CD4-positive, alpha-beta T cell (primary cell): ENCODE measurements around the gene ZNF718. TPM values are rescaled to one million over a fixed set of nuclear protein-coding genes. Genes with fewer than 3 reads are reported as not detected.
"Not testable (repeated sequence)": the region's sequence is repeated elsewhere in the genome, so short reads cannot be mapped to it uniquely, and the experiment has no call there.

Source experiments
- ATAC-seq: fragments of 200-7000 bp; cut with Tn5 transposase; one replicate; pipeline ENCODE4 v1.10.0; 2022; ENCODE audit warnings: mild to moderate bottlenecking; ENCODE audit not compliant: poor library complexity
- CTCF ChIA-PET: fragments of 350-600 bp; sonication (Branson Sonifier 250); formaldehyde crosslinking; loops from one replicate; lab custom pipeline; 2021; ENCODE audit warnings: antibody characterized with exemption, inconsistent platforms; lab: Charles Lee
- POLR2A ChIA-PET: fragments of 350-600 bp; sonication (Branson Sonifier 250); formaldehyde crosslinking; loops from one replicate; lab custom pipeline; 2021; ENCODE audit warnings: antibody characterized with exemption, inconsistent platforms; lab: Charles Lee
- DNase-seq, 14 experiments: peaks; one replicate each; pipeline ENCODE4 v3.0.0-alpha.2; 2013 to 2020; ENCODE audit warnings: mixed read lengths in 2 of 14
- H3K27ac ChIP-seq, 2 donors: one replicate each; pipeline versions ENCODE4 v1.5.1 to v1.7.0; 2013; ENCODE audit warnings: low read length in 2 of 2, low read depth in 1 of 2, mild to moderate bottlenecking in 1 of 2
- H3K27me3 ChIP-seq, 2 experiments: 1 replicate in 1 of 2; 2 replicates in 1 of 2; pipeline versions ENCODE4 v1.6.1 to v1.7.0; 2013; ENCODE audit warnings: low read length in 2 of 2, control low read depth in 1 of 2, mild to moderate bottlenecking in 1 of 2, moderate library complexity in 1 of 2; ENCODE audit not compliant: insufficient read depth in 2 of 2, control insufficient read depth in 1 of 2
- H3K36me3 ChIP-seq: one replicate; pipeline ENCODE4 v1.6.1; 2013; ENCODE audit warnings: low read length, control low read depth; ENCODE audit not compliant: insufficient read depth
- H3K4me1 ChIP-seq: one replicate; pipeline ENCODE4 v1.6.1; 2013; ENCODE audit warnings: low read length, control low read depth; ENCODE audit not compliant: insufficient read depth
- H3K4me3 ChIP-seq: one replicate; pipeline ENCODE4 v1.5.1; 2013; ENCODE audit warnings: mild to moderate bottlenecking, low read length, moderate library complexity
- H3K9me3 ChIP-seq, 2 experiments: 1 replicate in 1 of 2; 2 replicates in 1 of 2; pipeline versions ENCODE4 v1.6.1 to v1.7.0; 2013; ENCODE audit warnings: low read length in 2 of 2, mild to moderate bottlenecking in 2 of 2, control low read depth in 1 of 2, moderate library complexity in 1 of 2; ENCODE audit not compliant: control insufficient read depth in 1 of 2, insufficient read depth in 1 of 2
- H3K27ac Mint-ChIP-seq: one replicate; pipeline ENCODE4 v1.8.0; 2020; ENCODE audit warnings: mixed read lengths
- H3K27me3 Mint-ChIP-seq: one replicate; pipeline ENCODE4 v1.8.0; 2021; ENCODE audit warnings: mixed read lengths
- H3K36me3 Mint-ChIP-seq: one replicate; pipeline ENCODE4 v1.8.0; 2021; ENCODE audit warnings: low read depth, mixed read lengths
- H3K4me1 Mint-ChIP-seq: one replicate; pipeline ENCODE4 v1.8.0; 2021; ENCODE audit warnings: low read depth, mixed read lengths
- H3K4me3 Mint-ChIP-seq: one replicate; pipeline ENCODE4 v1.8.0; 2020; ENCODE audit warnings: mild to moderate bottlenecking, mixed read lengths
- H3K9me3 Mint-ChIP-seq: one replicate; pipeline ENCODE4 v1.8.0; 2020; ENCODE audit warnings: mixed read lengths
- intact Hi-C, 2 experiments: fragments of 100-400 bp; cut with DNase I in 1 of 2; cut with micrococcal nuclease in 1 of 2; formaldehyde crosslinking; loops; one replicate each; pipeline versions ENCODE4 v1.15.1 to v1.9.0; 2023 to 2025; cut with DNase I, micrococcal nuclease
- total RNA-seq, 174 experiments: library from RNA in 2 of 174; stranded (reverse) in 2 of 174; gene quantifications; one replicate each; pipeline ENCODE4 v1.2.3 and lab custom pipeline; 2021 to 2026
- TF ChIP-seq, protein P1 (sequence below): fragments of 200-600 bp; IDR thresholded peaks from one replicate; pipeline ENCODE4 v1.8.0; 2022; ENCODE audit warnings: antibody characterized with exemption, mild to moderate bottlenecking

The ZNF718 gene
- total RNA-seq, 2 experiments from 2014 or later = 6.3 to 7.4 TPM

DNA sequence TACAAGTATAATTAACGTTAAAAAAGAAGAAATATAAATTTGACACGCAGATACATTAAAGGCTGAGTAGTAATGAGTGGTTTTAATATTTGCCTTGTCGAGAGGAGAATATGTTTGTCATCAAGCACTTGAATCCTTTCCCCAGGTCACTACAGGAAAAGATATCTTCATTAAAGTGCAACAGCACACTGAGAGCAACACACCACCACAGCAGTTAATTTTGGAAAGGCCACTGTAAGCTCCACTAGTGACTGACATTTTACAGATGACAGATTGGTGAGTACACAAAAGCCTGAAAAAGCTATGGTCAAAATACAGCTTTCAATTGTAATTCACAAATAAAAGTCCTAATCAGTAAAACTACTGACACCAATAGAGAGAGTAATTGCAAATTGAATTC, 76.6 kb downstream of the ZNF718 start:
- CTCF ChIA-PET = no interaction called here
- TF ChIP-seq, protein P1, sequence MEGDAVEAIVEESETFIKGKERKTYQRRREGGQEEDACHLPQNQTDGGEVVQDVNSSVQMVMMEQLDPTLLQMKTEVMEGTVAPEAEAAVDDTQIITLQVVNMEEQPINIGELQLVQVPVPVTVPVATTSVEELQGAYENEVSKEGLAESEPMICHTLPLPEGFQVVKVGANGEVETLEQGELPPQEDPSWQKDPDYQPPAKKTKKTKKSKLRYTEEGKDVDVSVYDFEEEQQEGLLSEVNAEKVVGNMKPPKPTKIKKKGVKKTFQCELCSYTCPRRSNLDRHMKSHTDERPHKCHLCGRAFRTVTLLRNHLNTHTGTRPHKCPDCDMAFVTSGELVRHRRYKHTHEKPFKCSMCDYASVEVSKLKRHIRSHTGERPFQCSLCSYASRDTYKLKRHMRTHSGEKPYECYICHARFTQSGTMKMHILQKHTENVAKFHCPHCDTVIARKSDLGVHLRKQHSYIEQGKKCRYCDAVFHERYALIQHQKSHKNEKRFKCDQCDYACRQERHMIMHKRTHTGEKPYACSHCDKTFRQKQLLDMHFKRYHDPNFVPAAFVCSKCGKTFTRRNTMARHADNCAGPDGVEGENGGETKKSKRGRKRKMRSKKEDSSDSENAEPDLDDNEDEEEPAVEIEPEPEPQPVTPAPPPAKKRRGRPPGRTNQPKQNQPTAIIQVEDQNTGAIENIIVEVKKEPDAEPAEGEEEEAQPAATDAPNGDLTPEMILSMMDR = no peak
- H3K27ac Mint-ChIP-seq = no peak overlapping the region
- ATAC-seq (no peak), DNase-seq (no peak)
- Histone ChIP-seq H3K4me3 (no peak overlapping the region), H3K9me3 (peaks cover 39 to 70% of the 10 kb centered on the region in 2 experiments), H3K27ac (no peak overlapping the region), H3K36me3 (no peaks in the 10 kb centered on the region), H3K4me1 (no peaks in the 10 kb centered on the region), H3K27me3 (no peaks in the 10 kb centered on the region)
- H3K4me3 Mint-ChIP-seq = no peak overlapping the region
- peaks cover 19% of the 10 kb centered on the region for H3K9me3 Mint-ChIP-seq
- H3K27me3 Mint-ChIP-seq = no peaks in the 10 kb centered on the region
- POLR2A ChIA-PET = no interaction called here
- H3K4me1 Mint-ChIP-seq = peaks cover under 1% of the 10 kb centered on the region
- intact Hi-C loops = no loop called here
- peaks cover 84% of the 10 kb centered on the region for H3K36me3 Mint-ChIP-seq

DNA sequence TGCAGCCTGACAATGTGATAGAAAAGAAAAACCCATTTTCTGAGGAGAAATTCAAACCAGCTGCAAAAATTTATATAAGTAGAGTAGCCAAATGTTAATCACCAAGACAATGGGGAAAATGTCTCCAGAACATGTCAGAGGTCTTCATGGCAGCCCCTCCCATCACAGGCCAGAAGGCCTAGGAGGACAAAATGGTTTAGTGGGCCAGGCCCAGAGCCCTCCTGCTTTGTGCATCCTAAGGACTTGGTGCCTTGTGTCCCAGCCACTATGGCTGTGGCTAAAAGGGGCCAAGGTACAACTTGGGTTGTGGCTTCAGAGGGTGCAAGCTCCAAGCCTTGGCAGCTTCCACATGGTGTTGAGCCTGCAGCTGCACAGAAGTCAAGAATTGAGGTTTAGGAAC, 78.5 kb downstream of the ZNF718 start:
- H3K27me3 Mint-ChIP-seq, intact Hi-C loops, ATAC-seq, CTCF ChIA-PET, H3K4me3 Mint-ChIP-seq, H3K27ac Mint-ChIP-seq, H3K27me3 ChIP-seq, POLR2A ChIA-PET, H3K27ac ChIP-seq, DNase-seq, H3K4me1 ChIP-seq, H3K36me3 ChIP-seq, H3K4me1 Mint-ChIP-seq, H3K4me3 ChIP-seq: not testable (repeated sequence)
- H3K36me3 Mint-ChIP-seq = peaks cover 82% of the 10 kb centered on the region
- H3K9me3 ChIP-seq = peaks cover 53 to 79% of the 10 kb centered on the region in 2 experiments
- peaks cover 22% of the 10 kb centered on the region for H3K9me3 Mint-ChIP-seq

DNA sequence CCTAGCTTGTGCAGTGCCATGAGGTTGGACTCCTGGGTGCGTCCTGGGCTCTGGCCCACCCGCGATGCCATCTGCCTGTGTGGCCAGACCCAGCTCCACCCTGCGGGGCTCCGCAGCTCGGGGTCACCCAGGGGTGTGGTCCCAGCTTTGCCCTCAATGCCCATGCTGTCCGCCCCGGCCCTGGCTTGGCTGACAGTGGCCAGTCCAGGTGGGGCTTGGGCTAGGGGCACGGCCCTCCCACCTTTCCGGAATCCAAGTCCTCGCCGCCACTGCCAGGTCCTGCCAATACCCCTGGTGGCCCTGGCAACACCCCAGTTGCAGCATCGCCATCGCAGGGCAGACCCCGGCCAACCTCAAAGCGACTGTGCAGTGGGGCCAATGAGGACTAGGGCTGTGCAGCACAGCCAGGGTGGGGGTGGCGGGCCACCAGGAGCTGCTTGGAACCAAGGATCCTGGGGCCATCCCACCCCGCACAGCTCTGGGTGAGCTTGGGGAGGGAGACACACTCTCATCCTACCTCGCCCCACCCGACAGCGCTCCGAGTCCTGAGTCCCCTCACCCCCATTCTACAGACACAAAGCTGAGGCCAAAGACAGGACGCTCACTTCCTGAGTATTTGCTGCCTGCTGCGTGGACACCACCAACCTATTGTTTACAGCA, 80.9 kb downstream of the ZNF718 start:
- Mint-ChIP-seq H3K27me3 (no peaks in the 10 kb centered on the region), H3K36me3 (peaks cover 72% of the 10 kb centered on the region), H3K4me3 (no peak overlapping the region), H3K9me3 (peaks cover 29% of the 10 kb centered on the region), H3K27ac (no peak overlapping the region), H3K4me1 (peaks cover 20% of the 10 kb centered on the region)
- CTCF ChIA-PET = no interaction called here
- POLR2A ChIA-PET = no interaction called here
- ATAC-seq = no peak
- no peak for DNase-seq
- H3K4me1 ChIP-seq = peaks cover 8% of the 10 kb centered on the region
- TF ChIP-seq, protein P1 = no peak
- H3K4me3 ChIP-seq = no peak overlapping the region
- H3K27me3 ChIP-seq = no peaks in the 10 kb centered on the region
- intact Hi-C loops = no loop called here
- peaks cover 53 to 57% of the 10 kb centered on the region in 2 experiments for H3K9me3 ChIP-seq
- no peaks in the 10 kb centered on the region for H3K36me3 ChIP-seq
- H3K27ac ChIP-seq = no peak overlapping the region

DNA sequence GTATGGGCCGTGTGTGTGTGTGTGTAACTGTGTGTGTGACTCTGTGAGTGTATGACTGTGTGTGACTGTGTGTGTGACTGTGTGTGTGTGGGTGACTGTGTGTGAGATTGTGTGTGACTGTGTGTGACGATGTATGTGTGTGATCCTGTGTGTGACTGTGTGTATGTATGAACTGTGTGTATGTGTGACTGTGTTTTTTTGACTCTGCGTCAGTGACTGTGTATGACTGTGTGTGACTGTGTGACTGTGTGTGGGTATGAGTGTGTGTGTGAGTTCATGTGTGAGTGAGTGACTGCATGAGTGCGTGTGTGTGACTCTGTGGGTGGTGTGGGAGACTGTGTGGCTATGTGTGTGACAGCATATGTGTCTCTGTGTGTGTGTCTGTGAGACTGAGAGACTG, 81.8 kb downstream of the ZNF718 start:
- Mint-ChIP-seq H3K36me3 (peaks cover 69% of the 10 kb centered on the region), H3K4me3 (no peak overlapping the region)
- H3K9me3 ChIP-seq = peaks cover 54 to 55% of the 10 kb centered on the region in 2 experiments

More for the DNA sequence above, 81.8 kb downstream of the ZNF718 start:
- ATAC-seq (no peak), DNase-seq (no peak)
- ChIA-PET POLR2A (no interaction called here), CTCF (no interaction called here)
- intact Hi-C loops = no loop called here
- H3K4me1 Mint-ChIP-seq = peaks cover 28% of the 10 kb centered on the region
- H3K27me3 Mint-ChIP-seq = no peaks in the 10 kb centered on the region
- Histone ChIP-seq H3K4me1 (peaks cover 11% of the 10 kb centered on the region), H3K27ac (no peak overlapping the region), H3K4me3 (no peak overlapping the region), H3K36me3 (no peaks in the 10 kb centered on the region), H3K27me3 (no peaks in the 10 kb centered on the region)
- H3K9me3 Mint-ChIP-seq = peaks cover 27% of the 10 kb centered on the region
- TF ChIP-seq, protein P1 = no peak
- no peak overlapping the region for H3K27ac Mint-ChIP-seq
